CD14-positive monocyte (primary cell): ENCODE results near the gene INAFM1. TPM values are rescaled to one million over a fixed set of nuclear protein-coding genes. Genes with fewer than 3 reads are reported as not detected.
A peak's percentile ranks its signal among the peaks of the same experiment; 100 is the strongest.

Source experiments
- DNase-seq, 3 donors: peaks; one replicate each; pipeline ENCODE4 v3.0.0-alpha.2; 2011 to 2022
- H2AFZ ChIP-seq: 2 replicates; pipeline ENCODE4 v1.6.0; 2012; ENCODE audit warnings: mild to moderate bottlenecking, low read depth, low read length, inconsistent platforms; ENCODE audit not compliant: insufficient read depth, poor library complexity, severe bottlenecking
- H3K27ac ChIP-seq, 2 donors: 1 replicate in 1 of 2; 2 replicates in 1 of 2; pipeline ENCODE4 v1.5.1; 2012 to 2013; ENCODE audit warnings: low read length in 2 of 2, control low read depth in 1 of 2, inconsistent platforms in 1 of 2, low read depth in 1 of 2, mild to moderate bottlenecking in 1 of 2
- H3K27me3 ChIP-seq, 2 donors: one replicate each; pipeline versions ENCODE4 v1.6.0 to v1.6.1; 2011 to 2013; ENCODE audit warnings: low read length in 2 of 2; ENCODE audit not compliant: control insufficient read depth in 2 of 2, insufficient read depth in 2 of 2
- H3K36me3 ChIP-seq, 2 donors: replicated peaks in 1 of 2; 1 replicate in 1 of 2; 2 replicates in 1 of 2; pipeline versions ENCODE4 v1.5.1 to v1.6.1; 2012 to 2013; ENCODE audit warnings: low read length in 2 of 2, control low read depth in 1 of 2, inconsistent platforms in 1 of 2, mild to moderate bottlenecking in 1 of 2; ENCODE audit not compliant: insufficient read depth in 2 of 2, control insufficient read depth in 1 of 2
- H3K4me1 ChIP-seq, 2 donors: 1 replicate in 1 of 2; 2 replicates in 1 of 2; pipeline versions ENCODE4 v1.5.1 to v1.6.1; 2012 to 2013; ENCODE audit warnings: low read length in 2 of 2, control low read depth in 1 of 2, inconsistent platforms in 1 of 2, mild to moderate bottlenecking in 1 of 2, moderate library complexity in 1 of 2; ENCODE audit not compliant: insufficient read depth in 2 of 2, control insufficient read depth in 1 of 2
- H3K4me2 ChIP-seq: replicated peaks from 2 replicates; pipeline ENCODE3; 2012; ENCODE audit warnings: low read length, moderate library complexity, mild to moderate bottlenecking; ENCODE audit not compliant: poor library complexity, severe bottlenecking; ENCODE audit errors: extremely low read depth
- H3K4me3 ChIP-seq, 3 experiments: fragments of 200-600 bp in 1 of 3; sonication (generic) in 1 of 3; replicated peaks in 1 of 3; 1 replicate in 2 of 3; 2 replicates in 1 of 3; pipeline ENCODE4 v1.5.1; 2011 to 2013; ENCODE audit warnings: low read length in 3 of 3, mild to moderate bottlenecking in 3 of 3, control low read depth in 2 of 3, low read depth in 2 of 3, inconsistent platforms in 1 of 3, moderate library complexity in 1 of 3
- H3K79me2 ChIP-seq: 2 replicates; pipeline ENCODE4 v1.6.0; 2012; ENCODE audit warnings: mild to moderate bottlenecking, control low read depth, inconsistent platforms, low read length, moderate library complexity; ENCODE audit not compliant: insufficient read depth
- H3K9ac ChIP-seq: 2 replicates; pipeline ENCODE4 v1.6.0; 2017; ENCODE audit warnings: low read length, mild to moderate bottlenecking; ENCODE audit not compliant: insufficient read depth, poor library complexity, severe bottlenecking
- H3K9me3 ChIP-seq, 2 donors: replicated peaks in 1 of 2; 1 replicate in 1 of 2; 2 replicates in 1 of 2; pipeline versions ENCODE4 v1.5.1 to v1.6.1; 2012 to 2013; ENCODE audit warnings: low read length in 2 of 2, control low read depth in 1 of 2; ENCODE audit not compliant: control insufficient read depth in 1 of 2, insufficient read depth in 1 of 2
- H4K20me1 ChIP-seq: 2 replicates; pipeline ENCODE4 v1.6.0; 2012; ENCODE audit warnings: mild to moderate bottlenecking, low read length, control low read depth, moderate library complexity; ENCODE audit not compliant: insufficient read depth
- H3K27ac Mint-ChIP-seq, 7 donors: one replicate each; pipeline ENCODE4 v1.8.0; 2020; ENCODE audit warnings: mild to moderate bottlenecking in 7 of 7, mixed read lengths in 7 of 7, moderate library complexity in 6 of 7, inconsistent platforms in 2 of 7
- H3K27me3 Mint-ChIP-seq, 3 donors: one replicate each; pipeline ENCODE4 v1.8.0; 2021 to 2022; ENCODE audit warnings: low read depth in 3 of 3, mild to moderate bottlenecking in 3 of 3, mixed read lengths in 3 of 3, moderate library complexity in 3 of 3, inconsistent platforms in 1 of 3
- H3K36me3 Mint-ChIP-seq, 2 donors: one replicate each; pipeline ENCODE4 v1.8.0; 2020; ENCODE audit warnings: mixed read lengths in 2 of 2, inconsistent platforms in 1 of 2, mild to moderate bottlenecking in 1 of 2
- H3K4me1 Mint-ChIP-seq: one replicate; pipeline ENCODE4 v1.8.0; 2020; ENCODE audit warnings: mild to moderate bottlenecking, mixed read lengths
- H3K4me3 Mint-ChIP-seq, 2 donors: one replicate each; pipeline ENCODE4 v1.8.0; 2020; ENCODE audit warnings: mild to moderate bottlenecking in 2 of 2, mixed read lengths in 2 of 2, moderate library complexity in 1 of 2
- H3K9me3 Mint-ChIP-seq, 7 donors: one replicate each; pipeline ENCODE4 v1.8.0; 2020 to 2022; ENCODE audit warnings: mixed read lengths in 7 of 7, mild to moderate bottlenecking in 6 of 7, moderate library complexity in 6 of 7, inconsistent platforms in 2 of 7
- WGBS: methylation state at CpG from one replicate; pipeline ENCODE4 v1.1.5; 2013; ENCODE audit warnings: missing lambda C conversion rate; ENCODE audit not compliant: insufficient coverage; 5-methylcytosine and 5-hydroxymethylcytosine counted together
- intact Hi-C, 2 donors: fragments of 100-400 bp; cut with micrococcal nuclease; formaldehyde crosslinking; loops; one replicate each; pipeline versions ENCODE4 v1.15.0 to v1.15.1; 2023
- polyA plus RNA-seq, 3 donors: library from polyadenylated mRNA; depleted of rRNA in 1 of 3; unstranded in 2 of 3; stranded (reverse) in 1 of 3; fragments of 300-500 nt in 2 of 3; fragments of >200 nt in 1 of 3; fragmentation: Illumina TruSeq in 2 of 3; gene quantifications; 1 replicate in 2 of 3; 2 replicates in 1 of 3; pipeline ENCODE4 v1.2.3, GENCODE V29; 2012 to 2021
- TF ChIP-seq, protein P1 (sequence below): fragments of 200-600 bp; IDR thresholded peaks from one replicate; pipeline ENCODE4 v1.8.0; 2022; ENCODE audit warnings: antibody characterized with exemption, mild to moderate bottlenecking

INAFM1 gene
- polyA plus RNA-seq, 3 donors = 6.2 to 7.3 (median 6.5) TPM

DNA sequence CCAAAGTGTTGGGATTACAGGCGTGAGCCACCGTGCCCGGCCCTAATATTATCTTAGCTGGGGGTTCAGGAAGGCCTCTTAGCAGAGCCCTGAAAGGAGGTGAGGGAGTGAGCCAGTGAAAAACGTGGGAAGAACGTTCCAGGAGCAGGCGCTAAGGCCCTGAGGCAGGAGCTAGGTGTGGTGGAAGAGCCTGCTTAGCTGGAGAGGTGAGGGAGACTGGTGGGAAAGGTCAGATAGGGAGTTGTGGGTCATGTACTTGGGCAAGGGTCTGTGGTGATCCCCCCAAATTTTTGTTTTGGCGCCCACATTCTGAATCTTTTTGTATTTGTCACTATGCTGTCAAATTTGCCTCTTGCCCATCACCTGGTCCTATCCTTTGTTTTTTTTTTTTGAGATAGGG, 5.1 kb upstream of the INAFM1 start:
- Histone ChIP-seq H2AFZ (no peak overlapping the region), H3K4me3 (no peak overlapping the region), H3K4me2 (no peak overlapping the region), H3K27ac (no peak overlapping the region), H4K20me1 (peaks cover 4% of the 10 kb centered on the region), H3K9ac (no peak overlapping the region), H3K4me1 (peaks cover 8 to 24% of the 10 kb centered on the region in 2 donors), H3K36me3 (peaks cover 55 to 61% of the 10 kb centered on the region in 2 donors), H3K9me3 (no peaks in the 10 kb centered on the region), H3K79me2 (no peaks in the 10 kb centered on the region), H3K27me3 (no peaks in the 10 kb centered on the region)
- H3K36me3 Mint-ChIP-seq = peaks cover 53 to 71% of the 10 kb centered on the region in 2 donors
- TF ChIP-seq, protein P1, sequence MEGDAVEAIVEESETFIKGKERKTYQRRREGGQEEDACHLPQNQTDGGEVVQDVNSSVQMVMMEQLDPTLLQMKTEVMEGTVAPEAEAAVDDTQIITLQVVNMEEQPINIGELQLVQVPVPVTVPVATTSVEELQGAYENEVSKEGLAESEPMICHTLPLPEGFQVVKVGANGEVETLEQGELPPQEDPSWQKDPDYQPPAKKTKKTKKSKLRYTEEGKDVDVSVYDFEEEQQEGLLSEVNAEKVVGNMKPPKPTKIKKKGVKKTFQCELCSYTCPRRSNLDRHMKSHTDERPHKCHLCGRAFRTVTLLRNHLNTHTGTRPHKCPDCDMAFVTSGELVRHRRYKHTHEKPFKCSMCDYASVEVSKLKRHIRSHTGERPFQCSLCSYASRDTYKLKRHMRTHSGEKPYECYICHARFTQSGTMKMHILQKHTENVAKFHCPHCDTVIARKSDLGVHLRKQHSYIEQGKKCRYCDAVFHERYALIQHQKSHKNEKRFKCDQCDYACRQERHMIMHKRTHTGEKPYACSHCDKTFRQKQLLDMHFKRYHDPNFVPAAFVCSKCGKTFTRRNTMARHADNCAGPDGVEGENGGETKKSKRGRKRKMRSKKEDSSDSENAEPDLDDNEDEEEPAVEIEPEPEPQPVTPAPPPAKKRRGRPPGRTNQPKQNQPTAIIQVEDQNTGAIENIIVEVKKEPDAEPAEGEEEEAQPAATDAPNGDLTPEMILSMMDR = no peak
- DNase-seq = no peak
- intact Hi-C loops = no loop called here
- H3K4me3 Mint-ChIP-seq = no peak overlapping the region
- H3K27me3 Mint-ChIP-seq = no peaks in the 10 kb centered on the region
- 100% methylated on average over 3 of the region's 7 CpGs for WGBS
- peak overlapping the region in 1 of 7 donors; percentile 21 for H3K27ac Mint-ChIP-seq
- H3K9me3 Mint-ChIP-seq = no peaks in the 10 kb centered on the region
- H3K4me1 Mint-ChIP-seq = peaks cover 16% of the 10 kb centered on the region

DNA sequence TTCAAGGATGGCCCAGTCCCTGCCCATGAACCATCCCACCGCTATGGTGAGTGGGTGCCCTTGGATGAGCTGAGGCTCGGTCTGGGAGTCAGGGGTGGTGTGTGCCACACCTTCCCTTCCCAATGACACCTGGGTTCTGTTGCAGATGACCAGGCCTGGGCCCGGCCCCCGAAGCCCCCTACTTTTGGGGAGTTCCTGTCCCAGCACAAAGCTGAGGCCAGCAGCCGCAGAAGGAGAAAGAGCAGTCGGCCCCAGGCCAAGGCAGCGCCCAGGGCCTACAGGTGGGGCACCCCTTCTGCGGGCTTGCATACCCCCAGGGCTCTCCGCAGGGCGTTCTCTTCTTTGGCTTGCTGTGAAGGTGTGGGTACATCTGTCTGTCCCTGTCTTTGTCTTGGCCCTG, 4.3 kb upstream of the INAFM1 start:
- intact Hi-C loops = loop anchor here (5.0 to 10.0 kb wide), 5 partner anchors 212 to 474 kb away; partner anchors contain the start of genes KPTN (in 1 of the 2), NAPA (in 1 of the 2) and NOP53 (in 1 of the 2)
- peaks cover 0 to 4% (median 0%) of the 10 kb centered on the region in 3 donors for H3K27me3 Mint-ChIP-seq
- Histone ChIP-seq H4K20me1 (peaks cover 9% of the 10 kb centered on the region), H3K79me2 (peaks cover 3% of the 10 kb centered on the region), H3K9me3 (no peaks in the 10 kb centered on the region), H3K27me3 (peaks cover 0 to under 1% of the 10 kb centered on the region in 2 donors), H3K4me2 (no peak overlapping the region), H3K4me3 (no peak overlapping the region), H3K36me3 (peaks cover 48 to 53% of the 10 kb centered on the region in 2 donors), H3K9ac (no peak overlapping the region), H3K4me1 (peaks cover 12 to 29% of the 10 kb centered on the region in 2 donors), H2AFZ (no peak overlapping the region), H3K27ac (no peak overlapping the region)
- H3K27ac Mint-ChIP-seq = peak overlapping the region in 1 of 7 donors; percentile 9
- peaks cover 19% of the 10 kb centered on the region for H3K4me1 Mint-ChIP-seq
- TF ChIP-seq, protein P1 = no peak
- no peak overlapping the region for H3K4me3 Mint-ChIP-seq
- no peak for DNase-seq
- H3K36me3 Mint-ChIP-seq = peaks cover 50 to 65% of the 10 kb centered on the region in 2 donors
- H3K9me3 Mint-ChIP-seq = no peaks in the 10 kb centered on the region
- WGBS = 100% methylated on average over 4 of the region's 10 CpGs
